Skin epidermis (tissue), 12 donors: ENCODE results near the gene NUDT8.
"Not testable (repeated sequence)": the region's sequence is repeated elsewhere in the genome, so short reads cannot be mapped to it uniquely, and the experiment has no call there.

ENCODE experiments used
- H3K27ac ChIP-seq, 21 experiments: fragments of 200-600 bp; sonication (generic) in 11 of 21; one replicate each; pipeline ENCODE4 v1.5.0; 2020; ENCODE audit warnings: mild to moderate bottlenecking in 3 of 21, inconsistent platforms in 2 of 21, moderate library complexity in 2 of 21
- H3K4me3 ChIP-seq, 7 experiments: fragments of 200-600 bp; sonication (generic) in 2 of 7; one replicate each; pipeline ENCODE4 v1.5.0; 2020; ENCODE audit warnings: inconsistent platforms in 2 of 7, mild to moderate bottlenecking in 2 of 7, moderate library complexity in 1 of 7

The NUDT8 gene

GRCh38 chr11:67645521-67646461 lies 16.1 kb upstream of the NUDT8 start:
- H3K27ac ChIP-seq = no peak overlapping the region
- H3K4me3 ChIP-seq = no peak overlapping the region

- Histone ChIP-seq H3K27ac (no peak overlapping the region), H3K4me3 (no peak overlapping the region)
Observed at GRCh38 chr11:67644472-67645418, 15.0 kb upstream of the NUDT8 start.

DNA sequence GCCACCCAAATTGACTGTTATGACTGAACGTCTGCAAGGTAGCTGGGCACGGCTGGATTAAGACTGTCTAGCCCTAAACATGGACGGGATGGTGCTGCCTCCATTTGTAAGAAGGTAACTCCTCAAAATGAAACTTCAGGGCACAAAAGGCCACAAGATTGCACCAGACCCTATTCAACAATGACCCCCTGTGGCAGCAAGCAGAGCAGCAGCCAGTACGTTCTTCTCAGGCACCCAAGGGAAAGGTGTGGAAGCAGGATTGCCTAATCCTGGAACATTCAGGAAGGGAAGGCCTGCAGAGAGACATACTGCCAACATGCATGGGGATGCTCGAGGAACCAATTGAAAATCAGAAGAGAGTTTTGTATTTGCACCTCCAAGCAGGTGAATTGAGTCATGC lies 14.3 kb upstream of the NUDT8 start:
- Histone ChIP-seq H3K27ac (no peak overlapping the region), H3K4me3 (no peak overlapping the region)

DNA sequence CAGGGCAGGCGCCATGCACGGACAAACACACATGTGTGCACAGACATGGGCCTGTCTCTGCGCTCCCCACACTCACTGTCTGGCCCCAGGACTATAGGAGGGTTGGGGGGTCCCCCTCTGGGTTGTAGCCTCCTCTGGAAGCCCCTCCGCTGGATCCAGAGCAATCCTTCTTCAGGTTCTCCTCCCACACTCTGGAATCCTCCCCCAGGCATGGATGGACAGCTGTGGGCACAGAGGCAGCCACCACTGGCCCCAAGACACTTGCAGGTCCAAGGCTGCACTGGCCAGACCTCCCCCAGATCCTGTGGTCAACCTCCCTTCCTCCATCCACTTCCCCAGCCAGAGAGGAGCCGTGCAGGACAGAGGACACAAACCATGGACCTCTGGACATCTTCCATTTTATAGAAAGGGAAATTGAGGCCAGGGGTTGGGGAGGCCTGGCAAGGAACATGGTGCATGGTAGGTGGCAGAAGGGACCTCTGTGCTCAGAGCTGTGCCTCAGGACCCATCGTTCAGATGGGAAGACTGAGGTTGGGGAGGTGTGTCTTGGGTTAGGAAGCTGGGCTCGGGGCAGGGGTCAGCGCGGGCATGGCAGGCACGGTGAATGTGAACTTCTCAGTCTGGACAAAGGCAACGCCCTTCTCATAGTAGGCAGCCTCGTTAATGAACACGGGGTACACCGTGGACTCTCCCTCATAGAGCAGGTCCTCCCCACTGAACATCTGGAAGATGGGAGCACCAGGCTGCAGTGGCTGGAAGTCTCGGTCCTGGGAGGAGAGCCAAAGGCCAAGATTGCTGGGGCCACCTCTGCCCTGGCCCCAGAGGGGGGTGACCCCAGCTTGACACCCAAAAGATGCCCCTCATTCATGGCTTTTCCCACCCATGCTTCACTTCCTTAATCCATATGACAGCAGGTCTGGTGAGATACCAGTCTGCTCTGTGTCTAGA lies 12.7 kb upstream of the NUDT8 start:
- Histone ChIP-seq H3K27ac (no peak overlapping the region), H3K4me3 (no peak overlapping the region)

DNA sequence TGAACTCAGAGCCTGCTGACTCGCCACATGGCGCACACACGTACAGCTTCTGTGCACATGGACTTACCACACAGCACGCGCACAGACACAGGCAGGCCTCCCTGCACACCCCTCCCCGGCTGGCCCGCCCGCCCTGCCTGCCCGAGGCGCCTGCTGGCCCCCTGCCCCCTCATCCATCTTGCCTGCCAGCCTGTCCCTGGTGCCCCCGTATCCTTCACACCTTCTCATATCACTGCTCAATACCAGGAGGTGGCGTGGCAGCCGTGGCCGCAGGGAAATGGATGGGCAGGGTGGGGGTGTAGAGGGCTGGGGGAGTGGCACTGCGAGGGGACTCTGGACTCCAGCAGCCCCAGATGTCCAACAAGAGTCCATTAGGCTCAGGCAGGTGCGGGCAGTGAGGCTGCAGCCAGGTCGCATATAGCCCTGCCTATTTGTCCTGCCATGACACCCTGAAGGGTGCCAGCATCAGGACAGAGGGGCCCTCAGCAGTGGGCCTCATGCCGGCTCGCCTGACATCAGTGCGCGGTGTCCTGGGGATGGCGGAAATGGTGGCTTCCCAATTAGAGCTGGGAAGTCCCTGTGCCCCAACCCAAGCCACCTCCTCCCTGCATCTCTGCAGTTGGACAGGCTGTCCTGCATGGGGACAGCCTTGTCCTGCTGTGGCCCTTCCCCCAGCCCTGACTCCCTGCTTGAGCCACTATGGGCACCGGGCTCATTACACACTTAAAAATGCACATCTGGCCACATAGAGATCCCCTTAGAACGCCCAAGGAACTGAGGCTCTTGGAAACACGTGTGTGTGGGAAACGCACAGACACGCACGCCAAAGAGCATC lies 11.8 kb upstream of the NUDT8 start:
- no peak overlapping the region for H3K27ac ChIP-seq
- H3K4me3 ChIP-seq = no peak overlapping the region

DNA sequence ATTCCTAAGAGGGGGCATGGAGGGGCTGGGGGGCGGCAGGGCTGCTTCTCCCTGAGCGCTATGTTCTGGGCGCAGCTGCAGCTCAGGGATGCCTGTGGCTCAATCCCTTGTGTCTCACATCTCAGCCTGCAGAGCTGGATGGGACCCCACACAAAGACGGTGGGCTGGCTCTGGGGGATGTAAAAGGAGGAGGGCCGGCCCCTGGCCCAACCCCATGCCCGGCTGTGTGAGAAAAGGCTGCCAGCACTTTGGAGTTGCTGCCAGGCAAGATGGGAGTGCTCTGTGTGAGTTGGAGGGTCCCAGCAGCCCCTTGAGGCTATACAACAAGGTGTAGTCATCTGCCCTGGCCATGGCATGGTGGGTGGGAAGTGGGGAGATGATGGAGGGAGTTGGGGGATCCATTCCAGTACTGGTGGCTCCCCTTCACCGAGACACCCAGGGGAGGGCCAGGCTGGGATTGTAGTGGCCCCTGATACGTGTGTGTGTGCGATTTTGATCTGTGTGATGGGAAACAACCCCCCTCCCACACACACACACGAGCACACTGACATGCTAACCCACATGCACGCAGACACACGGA lies 11.1 kb upstream of the NUDT8 start:
- no peak overlapping the region for H3K27ac ChIP-seq

DNA sequence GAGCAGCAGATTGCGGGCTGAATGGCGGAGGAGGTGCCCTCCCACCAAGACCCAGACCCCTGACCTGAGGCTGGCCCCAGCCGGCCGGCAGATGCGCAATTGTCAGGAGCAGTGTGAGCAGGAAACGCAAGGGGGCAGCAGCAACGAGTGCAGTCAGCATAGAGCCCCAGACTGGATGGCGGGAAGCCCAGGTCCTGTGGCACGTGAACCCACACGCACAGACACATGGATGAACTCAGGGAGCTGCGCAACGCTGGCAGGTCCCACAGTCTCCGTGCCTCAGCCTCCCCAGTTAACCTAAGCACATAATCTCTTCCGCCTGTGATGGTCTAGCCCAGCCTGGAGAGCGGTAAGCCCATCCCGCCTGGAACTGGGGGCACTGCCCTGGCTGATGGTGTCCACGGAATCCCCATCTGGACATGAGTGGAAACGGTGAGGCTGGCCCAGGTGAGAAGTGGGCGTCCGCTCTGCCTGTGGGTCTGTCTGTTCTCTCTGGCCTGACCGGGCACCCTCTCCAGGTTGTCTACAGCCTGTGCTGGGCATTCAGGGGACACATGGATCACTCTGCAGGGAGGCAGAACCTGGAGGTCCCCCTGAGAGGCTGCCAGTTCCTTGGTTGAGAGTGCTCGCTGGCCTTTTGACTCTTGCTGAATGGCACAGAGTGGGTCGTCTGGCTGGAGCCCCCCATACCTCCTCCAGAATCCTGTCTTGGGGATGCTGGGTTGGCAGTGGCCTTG lies 10.5 kb upstream of the NUDT8 start:
- Histone ChIP-seq H3K27ac (no peak overlapping the region), H3K4me3 (no peak overlapping the region)

More for the DNA sequence above, 11.1 kb upstream of the NUDT8 start:
- no peak overlapping the region for H3K4me3 ChIP-seq

DNA sequence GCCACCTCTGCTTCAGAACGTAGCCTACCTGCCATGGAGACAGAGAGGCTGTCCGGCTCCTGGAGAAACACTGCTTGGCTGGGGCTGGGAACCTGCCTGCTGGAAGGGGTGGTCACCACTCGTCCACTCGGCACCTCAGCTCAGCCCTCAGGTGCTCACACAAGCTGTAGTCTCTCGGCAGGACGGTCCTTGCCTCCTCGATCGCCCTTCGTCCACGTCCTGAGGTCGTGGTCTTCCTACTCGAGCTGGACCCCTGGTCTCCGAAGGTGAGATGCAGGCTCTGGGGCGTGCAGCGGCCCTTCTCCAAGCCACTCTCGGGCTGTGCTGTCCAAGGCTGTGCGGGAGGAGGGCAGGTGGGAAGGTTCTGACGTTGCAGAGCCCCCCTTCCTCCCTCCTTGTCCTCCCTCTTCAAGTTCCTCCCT lies 9.7 kb upstream of the NUDT8 start, which contains the start of gene TBX10:
TBX10 (minus strand) TSS at position 326 of the 422 bp plus-strand sequence; CDS start at position 35, 291 bp downstream.
- Histone ChIP-seq H3K27ac (no peak within 1 kb of the TSS), H3K4me3 (no peak within 1 kb of the TSS)

DNA sequence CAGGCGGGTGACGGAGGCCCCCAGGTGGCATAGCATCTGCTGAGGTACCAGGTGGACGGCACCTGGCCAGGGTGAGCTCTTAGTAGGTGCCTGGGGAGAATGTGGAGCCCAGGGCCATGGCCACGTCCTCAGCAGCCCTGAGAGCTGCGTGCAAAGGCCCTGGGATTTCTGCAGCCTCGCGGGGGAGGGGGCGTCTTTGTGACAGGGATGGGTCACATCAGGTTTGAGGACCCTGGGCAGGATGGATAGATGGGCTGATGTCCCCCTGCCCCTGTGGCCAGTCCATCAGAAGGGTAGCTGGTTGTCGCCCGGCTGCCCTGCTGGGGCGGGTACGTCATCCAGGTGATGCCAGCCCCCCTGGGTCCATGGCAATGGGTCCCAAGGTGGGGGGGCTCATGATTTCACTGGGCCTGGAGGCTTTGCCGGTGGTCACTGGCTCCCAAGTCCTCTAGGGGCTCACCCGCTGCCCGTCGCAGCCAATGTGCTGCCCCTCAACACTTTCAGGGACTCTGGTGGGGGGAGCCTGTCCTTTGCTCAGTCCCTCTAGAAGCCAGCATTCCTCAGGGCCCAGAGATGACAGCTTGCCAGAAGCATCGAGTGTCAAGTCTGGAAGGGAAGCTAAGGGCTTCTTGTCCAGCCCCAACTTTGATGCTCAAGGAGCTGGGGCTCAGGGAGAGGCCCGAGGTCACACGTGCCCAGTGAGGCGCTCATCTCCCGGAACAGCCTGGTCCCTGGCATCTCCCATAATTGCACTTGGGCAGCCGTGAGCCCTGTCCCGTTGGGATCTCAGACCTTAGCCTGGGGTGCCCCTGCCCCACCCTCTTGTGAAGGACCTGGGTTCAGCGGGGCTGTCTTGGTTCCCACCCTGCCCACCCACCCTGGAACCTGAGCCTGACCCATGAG lies 9.0 kb upstream of the NUDT8 start:
- H3K4me3 ChIP-seq = no peak overlapping the region

GRCh38 chr11:67637441-67637840 lies 7.7 kb upstream of the NUDT8 start:
- H3K27ac ChIP-seq, H3K4me3 ChIP-seq: not testable (repeated sequence)

More for the DNA sequence above, 9.0 kb upstream of the NUDT8 start:
- no peak overlapping the region for H3K27ac ChIP-seq

DNA sequence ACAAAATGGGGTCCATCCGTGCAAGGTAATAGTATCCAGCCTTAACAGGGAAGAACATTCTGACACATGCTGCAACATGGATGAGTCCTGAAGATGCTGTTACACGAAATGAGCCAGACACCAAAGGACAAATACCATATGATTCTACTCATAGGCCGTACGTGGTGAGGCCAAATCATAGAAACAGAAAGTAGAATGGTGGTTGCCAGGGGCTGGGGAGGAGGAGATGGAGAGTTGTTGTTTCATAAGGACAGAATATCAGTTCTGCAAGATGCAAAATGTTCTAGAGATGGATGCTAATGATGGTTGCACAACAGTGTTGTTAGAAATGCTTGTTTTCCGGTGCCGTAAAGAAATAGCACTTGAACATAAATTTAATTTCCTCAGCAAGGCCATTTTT lies 7.2 kb upstream of the NUDT8 start:
- H3K4me3 ChIP-seq = no peak overlapping the region
- H3K27ac ChIP-seq = no peak overlapping the region

GRCh38 chr11:67635231-67635521 lies 5.4 kb upstream of the NUDT8 start:
- Histone ChIP-seq H3K4me3 (no peak overlapping the region), H3K27ac (no peak overlapping the region)

DNA sequence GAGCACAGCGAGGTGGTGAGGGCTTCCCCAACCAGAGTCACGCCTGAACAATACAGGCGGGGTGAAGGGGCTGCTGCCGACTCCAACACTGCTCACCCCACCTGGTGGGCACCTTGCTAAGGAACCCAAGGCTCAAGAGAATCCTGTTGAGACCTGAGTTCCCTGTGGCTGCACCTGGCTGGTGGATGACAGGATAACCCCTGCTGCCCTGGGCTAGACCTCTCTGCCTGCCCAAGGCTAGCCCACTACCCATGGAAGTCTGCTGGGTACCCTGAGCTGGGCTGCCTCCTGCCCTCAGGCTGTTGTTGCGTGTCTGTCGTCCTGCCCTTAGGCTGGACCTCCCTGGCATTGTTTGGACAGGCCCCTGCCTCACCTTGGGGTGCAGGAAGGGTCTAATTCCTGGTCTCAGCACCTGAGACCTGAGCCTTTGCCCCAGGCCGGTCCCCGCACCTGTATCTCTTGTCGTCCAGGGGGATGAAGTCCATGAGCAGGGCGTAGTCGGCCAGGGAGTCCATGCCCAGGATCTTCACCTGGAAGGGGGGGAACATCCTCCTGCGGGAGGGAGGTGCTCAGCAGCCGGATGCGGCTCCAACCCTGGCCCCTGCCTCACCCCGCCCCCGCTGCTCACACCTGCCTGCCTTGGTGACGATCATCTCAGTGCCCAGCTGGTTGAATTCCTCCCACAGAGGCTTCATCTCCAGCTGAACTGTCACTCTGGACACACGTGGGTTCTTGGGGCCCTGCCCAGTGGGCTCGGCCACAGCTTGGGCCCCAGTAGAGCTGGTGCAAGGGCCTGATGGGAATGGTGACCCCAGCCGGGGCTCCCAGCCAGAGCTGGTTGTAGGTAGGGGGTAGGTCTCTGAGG lies 4.9 kb upstream of the NUDT8 start:
- Histone ChIP-seq H3K27ac (no peak overlapping the region), H3K4me3 (no peak overlapping the region)

DNA sequence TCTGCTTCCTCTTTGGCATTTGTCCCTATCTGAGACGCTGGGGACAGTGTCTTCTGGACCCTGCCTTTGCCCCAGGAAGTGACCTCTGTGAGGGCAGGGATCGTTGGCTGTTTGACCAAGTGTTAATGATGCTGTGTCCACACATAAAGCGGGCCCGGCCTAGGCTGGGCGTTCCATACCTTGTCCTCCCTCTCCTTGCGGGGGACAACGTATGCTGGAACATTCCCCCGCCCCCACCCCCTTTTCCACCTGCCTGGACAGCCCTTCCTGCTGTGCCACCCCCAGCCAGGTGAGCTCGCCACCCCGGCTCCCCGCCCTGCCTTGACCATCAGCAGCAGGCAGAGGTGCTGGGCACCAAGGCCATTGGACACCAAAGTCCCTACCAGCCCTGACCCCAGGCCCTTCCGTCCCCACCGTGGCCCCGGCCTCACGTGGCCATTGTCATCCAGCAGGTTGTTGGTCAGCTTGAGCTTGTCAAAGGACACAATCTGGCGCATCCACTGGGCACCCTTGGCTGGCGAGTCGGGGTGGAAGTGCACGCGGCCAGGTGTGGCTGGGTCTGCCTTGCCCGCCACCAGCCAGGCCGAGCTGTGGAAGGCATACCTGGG lies 4.1 kb upstream of the NUDT8 start:
- Histone ChIP-seq H3K4me3 (no peak overlapping the region), H3K27ac (no peak overlapping the region)
